OCI-LY1 (cell line): ENCODE measurements around the gene ESYT1.
A peak's percentile ranks its signal among the peaks of the same experiment; 100 is the strongest.
"Not testable (repeated sequence)": the region's sequence is repeated elsewhere in the genome, so short reads cannot be mapped to it uniquely, and the experiment has no call there.

Experiments used
- H2AFZ ChIP-seq: fragments of 200-600 bp; sonication (generic), shearing (Covaris generic); 2 replicates; pipeline ENCODE4 v1.6.0; 2014; ENCODE audit warnings: antibody characterized with exemption, mild to moderate bottlenecking, low read length
- H3F3A ChIP-seq: fragments of 200-600 bp; sonication (generic), shearing (Covaris generic); 2 replicates; pipeline ENCODE4 v1.6.0; 2014; ENCODE audit warnings: mild to moderate bottlenecking, antibody characterized with exemption, low read length, moderate library complexity; ENCODE audit not compliant: insufficient read depth
- H3K27ac ChIP-seq: fragments of 200-600 bp; sonication (generic); 2 replicates; pipeline ENCODE4 v1.5.1; 2014; ENCODE audit warnings: low read length, mixed run types, mild to moderate bottlenecking, low read depth; ENCODE audit not compliant: poor library complexity, severe bottlenecking
- H3K27me3 ChIP-seq: fragments of 200-600 bp; sonication (generic); 2 replicates; pipeline ENCODE4 v1.6.0; 2014; ENCODE audit warnings: antibody characterized with exemption, mild to moderate bottlenecking, low read length, moderate library complexity; ENCODE audit not compliant: insufficient read depth
- H3K36me3 ChIP-seq: fragments of 200-600 bp; sonication (generic); 2 replicates; pipeline ENCODE4 v1.6.1; 2014; ENCODE audit warnings: mild to moderate bottlenecking, antibody characterized with exemption, low read length, moderate library complexity, mixed read lengths; ENCODE audit not compliant: insufficient read depth
- H3K4me1 ChIP-seq: fragments of 200-600 bp; sonication (generic); 2 replicates; pipeline ENCODE4 v1.5.1; 2014; ENCODE audit warnings: mild to moderate bottlenecking, low read length, moderate library complexity; ENCODE audit not compliant: insufficient read depth, severe bottlenecking
- H3K4me2 ChIP-seq: fragments of 200-600 bp; sonication (generic), shearing (Covaris generic); 2 replicates; pipeline ENCODE4 v1.6.1; 2014; ENCODE audit warnings: low read length
- H3K4me3 ChIP-seq: fragments of 200-600 bp; sonication (generic); 2 replicates; pipeline ENCODE4 v1.5.1; 2014; ENCODE audit warnings: low read length, low read depth, mild to moderate bottlenecking, mixed read lengths; ENCODE audit not compliant: poor library complexity, severe bottlenecking
- H3K79me2 ChIP-seq: fragments of 200-600 bp; shearing (Covaris generic); 2 replicates; pipeline ENCODE4 v1.6.1; 2016; ENCODE audit warnings: mixed run types, low read length, mixed read lengths; ENCODE audit not compliant: insufficient read depth
- H3K9ac ChIP-seq: fragments of 200-600 bp; sonication (generic), shearing (Covaris generic); 2 replicates; pipeline ENCODE4 v1.6.1; 2014; ENCODE audit warnings: mild to moderate bottlenecking, low read length, mixed read lengths
- H3K9me2 ChIP-seq: fragments of 200-600 bp; sonication (generic), shearing (Covaris generic); 2 replicates; pipeline ENCODE4 v1.6.1; 2014; ENCODE audit warnings: low read depth, mild to moderate bottlenecking, low read length, mixed read lengths
- H3K9me3 ChIP-seq: fragments of 200-600 bp; shearing (Covaris generic); 2 replicates; pipeline ENCODE4 v1.6.1; 2014; ENCODE audit warnings: low read length, mixed read lengths
- H4K20me1 ChIP-seq: fragments of 200-600 bp; sonication (generic), shearing (Covaris generic); 2 replicates; pipeline ENCODE4 v1.6.0; 2016; ENCODE audit warnings: mild to moderate bottlenecking, low read length; ENCODE audit not compliant: insufficient read depth
- EZH2 ChIP-seq: fragments of 200-600 bp; sonication (generic), shearing (Covaris generic); IDR thresholded peaks from 2 replicates; pipeline ENCODE4 v1.8.0; 2017; ENCODE audit warnings: borderline replicate concordance, mixed run types, mild to moderate bottlenecking, antibody characterized with exemption, low read length, moderate library complexity, mixed read lengths
- TF ChIP-seq, protein P1 (sequence below): fragments of 200-600 bp; sonication (generic), shearing (Covaris generic); IDR thresholded peaks from 2 replicates; pipeline ENCODE4 v1.5.1; 2017; ENCODE audit warnings: mild to moderate bottlenecking, antibody characterized with exemption, low read length, moderate library complexity, mixed read lengths

Gene ESYT1

DNA sequence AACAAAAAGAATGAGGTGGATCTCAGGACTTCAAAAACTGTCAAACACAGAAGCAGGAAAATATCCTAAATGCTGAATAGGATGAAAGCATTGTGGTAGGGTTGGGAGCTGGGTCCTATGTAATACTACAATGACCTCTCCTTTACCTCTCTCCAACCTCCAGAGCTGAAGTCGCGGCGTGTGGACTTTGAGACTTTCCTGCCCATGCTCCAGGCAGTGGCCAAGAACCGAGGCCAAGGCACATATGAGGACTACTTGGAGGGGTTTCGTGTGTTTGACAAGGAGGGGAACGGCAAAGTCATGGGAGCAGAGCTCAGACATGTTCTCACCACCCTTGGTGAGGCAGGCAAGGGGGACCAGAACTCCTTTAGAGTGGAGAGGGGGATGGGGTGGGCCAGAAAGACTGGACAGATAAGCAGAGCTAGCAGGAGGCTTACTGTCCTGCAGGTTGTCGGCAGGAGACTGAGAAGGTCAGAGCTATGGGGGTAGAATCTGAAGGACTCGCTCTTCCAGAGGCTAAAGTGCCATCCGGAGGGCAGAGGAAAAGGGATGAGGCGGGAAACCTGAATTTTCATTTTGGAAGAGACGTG is 27.3 kb downstream of the ESYT1 start:
- Histone ChIP-seq H3K27ac (no peak overlapping the region), H2AFZ (no peak overlapping the region), H3F3A (no peaks in the 10 kb centered on the region), H3K9me3 (no peaks in the 10 kb centered on the region), H3K79me2 (peaks cover 13% of the 10 kb centered on the region), H3K4me2 (no peak overlapping the region), H3K27me3 (no peaks in the 10 kb centered on the region), H3K9ac (no peak overlapping the region), H3K9me2 (no peaks in the 10 kb centered on the region), H3K4me3 (no peak overlapping the region), H4K20me1 (no peaks in the 10 kb centered on the region), H3K36me3 (peaks cover 20% of the 10 kb centered on the region), H3K4me1 (peaks cover 56% of the 10 kb centered on the region)
- no peak for TF ChIP-seq EZH2
- TF ChIP-seq, protein P1, sequence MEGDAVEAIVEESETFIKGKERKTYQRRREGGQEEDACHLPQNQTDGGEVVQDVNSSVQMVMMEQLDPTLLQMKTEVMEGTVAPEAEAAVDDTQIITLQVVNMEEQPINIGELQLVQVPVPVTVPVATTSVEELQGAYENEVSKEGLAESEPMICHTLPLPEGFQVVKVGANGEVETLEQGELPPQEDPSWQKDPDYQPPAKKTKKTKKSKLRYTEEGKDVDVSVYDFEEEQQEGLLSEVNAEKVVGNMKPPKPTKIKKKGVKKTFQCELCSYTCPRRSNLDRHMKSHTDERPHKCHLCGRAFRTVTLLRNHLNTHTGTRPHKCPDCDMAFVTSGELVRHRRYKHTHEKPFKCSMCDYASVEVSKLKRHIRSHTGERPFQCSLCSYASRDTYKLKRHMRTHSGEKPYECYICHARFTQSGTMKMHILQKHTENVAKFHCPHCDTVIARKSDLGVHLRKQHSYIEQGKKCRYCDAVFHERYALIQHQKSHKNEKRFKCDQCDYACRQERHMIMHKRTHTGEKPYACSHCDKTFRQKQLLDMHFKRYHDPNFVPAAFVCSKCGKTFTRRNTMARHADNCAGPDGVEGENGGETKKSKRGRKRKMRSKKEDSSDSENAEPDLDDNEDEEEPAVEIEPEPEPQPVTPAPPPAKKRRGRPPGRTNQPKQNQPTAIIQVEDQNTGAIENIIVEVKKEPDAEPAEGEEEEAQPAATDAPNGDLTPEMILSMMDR, result no peak

DNA sequence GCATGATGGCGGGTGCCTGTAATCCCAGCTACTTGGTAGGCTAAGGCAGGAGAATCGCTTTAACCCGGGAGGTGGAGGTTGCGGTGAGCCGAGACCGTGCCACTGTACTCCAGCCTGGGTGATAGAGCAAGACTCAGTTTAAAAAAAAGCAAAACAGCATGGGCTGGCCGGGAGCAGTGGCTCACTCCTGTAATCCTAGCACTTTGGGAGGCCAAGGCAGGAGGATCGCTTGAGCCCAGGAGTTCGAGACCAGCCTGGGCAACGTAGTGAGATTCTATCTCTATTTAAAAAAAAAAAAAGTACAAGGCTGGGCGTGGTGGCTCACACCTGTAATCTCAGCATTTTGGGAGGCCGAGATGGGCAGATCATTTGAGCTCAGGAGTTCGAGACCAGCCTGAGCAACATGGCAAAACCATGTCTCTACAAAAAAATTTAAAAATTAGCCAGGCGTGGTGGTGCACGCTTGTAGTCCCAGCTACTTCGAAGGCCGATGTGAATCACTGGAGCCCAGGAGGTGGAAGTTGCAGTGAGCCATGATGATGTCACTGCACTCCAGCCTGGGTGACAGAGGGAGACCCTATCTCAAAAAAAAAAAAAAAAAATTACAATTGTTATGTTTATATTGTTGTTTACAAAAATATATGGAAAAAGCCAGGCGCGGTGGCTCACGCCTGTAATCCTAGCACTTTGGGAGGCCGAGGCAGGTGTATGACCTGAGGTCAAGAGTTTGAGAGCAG is 28.6 kb downstream of the ESYT1 start:
- H3K9ac ChIP-seq, result peak overlapping the region; percentile 70; the same call in 1 of the 2 replicates

DNA sequence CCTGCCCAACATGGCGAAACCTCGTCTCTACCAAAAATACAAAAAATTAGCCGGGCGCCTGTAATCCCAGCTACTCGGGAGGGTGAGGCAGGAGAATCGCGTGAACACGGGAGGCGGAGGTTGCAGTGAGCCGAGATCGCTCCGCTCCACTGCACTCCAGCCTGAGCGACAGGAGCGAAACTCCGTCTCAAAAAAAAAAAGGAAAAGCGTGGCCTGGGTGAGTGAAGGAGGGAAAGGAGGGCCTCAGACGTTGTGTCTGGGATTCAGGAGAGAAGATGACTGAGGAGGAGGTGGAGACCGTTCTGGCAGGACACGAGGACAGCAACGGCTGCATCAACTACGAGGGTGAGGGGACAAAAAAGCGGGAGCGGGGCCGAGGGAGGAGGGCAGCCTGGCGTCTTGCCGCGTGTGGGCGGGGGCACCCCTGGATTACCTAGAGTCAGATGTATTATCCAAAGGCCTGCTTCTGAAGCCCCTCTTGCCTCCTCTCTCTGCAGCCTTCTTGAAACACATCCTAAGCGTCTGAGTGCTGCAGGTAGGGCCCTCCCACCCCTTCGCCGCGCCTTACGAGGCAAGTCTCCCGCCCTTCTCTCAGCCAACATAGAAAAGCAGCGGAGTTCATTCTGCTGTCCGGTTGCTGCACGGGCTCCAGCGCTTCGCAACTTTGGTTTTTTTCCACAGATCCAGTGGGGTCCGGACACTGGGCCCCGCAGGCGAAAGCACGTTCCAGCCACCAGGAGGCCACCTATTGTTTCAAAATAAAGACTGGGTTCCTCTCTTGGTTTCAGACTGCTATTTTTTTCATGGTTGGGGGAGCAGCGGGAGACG is 29.3 kb downstream of the ESYT1 start:
- Histone ChIP-seq H3K9me2 (no peaks in the 10 kb centered on the region), H3K4me2 (peak overlapping the region; percentile 80), H3K36me3 (peaks cover 40% of the 10 kb centered on the region), H4K20me1 (no peaks in the 10 kb centered on the region), H3K27ac (peak overlapping the region; percentile 73), H3K4me1 (peaks cover 60% of the 10 kb centered on the region), H3K9me3 (no peaks in the 10 kb centered on the region), H3F3A (no peaks in the 10 kb centered on the region), H3K9ac (peak overlapping the region; percentile 70), H3K79me2 (peaks cover 13% of the 10 kb centered on the region), H3K27me3 (no peaks in the 10 kb centered on the region), H3K4me3 (peak overlapping the region; percentile 84), H2AFZ (no peak overlapping the region)
- TF ChIP-seq EZH2, result no peak
- TF ChIP-seq, protein P1, result peak; percentile 40; the same call in 1 of the 2 replicates

More for the DNA sequence above, 28.6 kb downstream of the ESYT1 start:
- Histone ChIP-seq H3K4me2 (peak overlapping the region; percentile 80), H3K36me3 (peaks cover 33% of the 10 kb centered on the region), H3K4me3 (peak overlapping the region; percentile 84), H3K4me1 (peaks cover 59% of the 10 kb centered on the region), H3K79me2 (peaks cover 13% of the 10 kb centered on the region), H3K27ac (peak overlapping the region; percentile 73)
- not testable (repeated sequence) for H2AFZ ChIP-seq, H4K20me1 ChIP-seq, H3K27me3 ChIP-seq, H3F3A ChIP-seq, H3K9me2 ChIP-seq, H3K9me3 ChIP-seq
